RPMI7951 (cell line): ENCODE measurements around the gene C1orf185. TPM values are rescaled to one million over a fixed set of nuclear protein-coding genes. Genes with fewer than 3 reads are reported as not detected.

ENCODE experiments used
- total RNA-seq: library from RNA; depleted of rRNA; stranded (reverse); fragments of >200 nt; shearing (Covaris generic); gene quantifications from 2 replicates; pipeline ENCODE4 v1.2.3, GENCODE V29; 2014; rRNA removed

C1orf185 gene
- total RNA-seq, 1 experiment from 2014 or later: not detected

Other genes with a start within 250 kb of the C1orf185 start
- gene FAF1, start 142.0 kb upstream of the C1orf185 start, total RNA-seq: 88.3 and 102 TPM in 2 replicates
- 108 and 133 TPM in 2 replicates for gene CDKN2C, start 132.0 kb upstream of the C1orf185 start, total RNA-seq
- gene RNF11, start 134.0 kb downstream of the C1orf185 start, total RNA-seq: 147 and 164 TPM in 2 replicates
- gene TTC39A, start 228.3 kb downstream of the C1orf185 start, total RNA-seq: 0.24 TPM in 1 of 2 replicates, not detected in the other